H1 (cell line): ENCODE results near the gene AGT. TPM values are rescaled to one million over a fixed set of nuclear protein-coding genes. Genes with fewer than 3 reads are reported as not detected.

ENCODE experiments used
- CTCF ChIA-PET: fragments of 300-600 bp; sonication (Branson Sonifier 250); formaldehyde crosslinking; loops from one replicate; lab custom pipeline; 2021; ENCODE audit not compliant: partially characterized antibody; lab: Charles Lee
- POLR2A ChIA-PET: fragments of 300-600 bp; sonication (Branson Sonifier 250); formaldehyde crosslinking; loops from one replicate; lab custom pipeline; 2021; ENCODE audit warnings: inconsistent platforms; ENCODE audit not compliant: partially characterized antibody; lab: Charles Lee
- DNase-seq, 2 experiments: peaks; one replicate each; pipeline versions ENCODE4 v3.0.0 to v3.0.0-alpha.2; 2010 to 2022; ENCODE audit warnings: low spot score in 2 of 2, low read depth in 1 of 2, mixed read lengths in 1 of 2
- FAIRE-seq: peaks from 2 replicates; lab custom pipeline; 2011; peaks lifted over from hg19 to GRCh38; lab: Jason Lieb, UNC
- H2AFZ ChIP-seq: 2 replicates; pipeline ENCODE4 v1.8.1; 2012; ENCODE audit warnings: low read length, inconsistent platforms
- H2AK5ac ChIP-seq: 2 replicates; pipeline ENCODE4 v1.6.1; 2013; ENCODE audit warnings: low read depth, low read length
- H2BK120ac ChIP-seq: replicated peaks from 2 replicates; pipeline ENCODE3; 2013; ENCODE audit warnings: low read depth, low read length, inconsistent platforms
- H2BK12ac ChIP-seq: 2 replicates; pipeline ENCODE4 v1.6.1; 2013; ENCODE audit warnings: low read depth, low read length
- H2BK15ac ChIP-seq: 2 replicates; pipeline ENCODE4 v1.6.1; 2013; ENCODE audit warnings: low read length
- H2BK20ac ChIP-seq: 2 replicates; pipeline ENCODE4 v1.6.1; 2013; ENCODE audit warnings: low read length
- H2BK5ac ChIP-seq: 2 replicates; pipeline ENCODE4 v1.6.1; 2013; ENCODE audit warnings: low read depth, low read length
- H3K14ac ChIP-seq: 2 replicates; pipeline ENCODE4 v1.6.1; 2013; ENCODE audit warnings: inconsistent platforms; ENCODE audit not compliant: insufficient read length
- H3K18ac ChIP-seq: 2 replicates; pipeline ENCODE4 v1.6.1; 2013; ENCODE audit warnings: low read length; ENCODE audit errors: extremely low read depth
- H3K23ac ChIP-seq: 2 replicates; pipeline ENCODE4 v1.6.1; 2013; ENCODE audit warnings: inconsistent platforms; ENCODE audit not compliant: insufficient read length
- H3K23me2 ChIP-seq: 2 replicates; pipeline ENCODE4 v1.6.1; 2013; ENCODE audit warnings: low read depth, low read length
- H3K27ac ChIP-seq: 2 replicates; pipeline ENCODE4 v1.6.1; 2011; ENCODE audit warnings: low read depth, low read length, inconsistent platforms
- H3K27me3 ChIP-seq, 4 experiments: replicated peaks in 1 of 4; 1 replicate in 1 of 4; 2 replicates in 3 of 4; pipeline versions ENCODE4 v1.6.1 to v1.8.1; 2011 to 2013; ENCODE audit warnings: low read length in 3 of 4, mild to moderate bottlenecking in 3 of 4, inconsistent platforms in 2 of 4, mixed read lengths in 2 of 4, moderate library complexity in 1 of 4; ENCODE audit not compliant: control insufficient read depth in 3 of 4, insufficient read depth in 3 of 4; ENCODE audit errors: extremely low read depth in 1 of 4
- H3K36me3 ChIP-seq, 4 experiments: 2 replicates each; pipeline versions ENCODE4 v1.6.1 to v1.8.1; 2011 to 2013; ENCODE audit warnings: mild to moderate bottlenecking in 4 of 4, low read length in 3 of 4, moderate library complexity in 2 of 4, control low read depth in 1 of 4, inconsistent platforms in 1 of 4; ENCODE audit not compliant: insufficient read depth in 4 of 4, control insufficient read depth in 2 of 4
- H3K4ac ChIP-seq: replicated peaks from 2 replicates; pipeline ENCODE3; 2013; ENCODE audit warnings: low read length, low read depth, mixed read lengths, inconsistent platforms; ENCODE audit not compliant: insufficient read length
- H3K4me1 ChIP-seq, 4 experiments: replicated peaks in 1 of 4; 1 replicate in 1 of 4; 2 replicates in 3 of 4; pipeline versions ENCODE4 v1.6.1 to v1.8.1; 2011 to 2013; ENCODE audit warnings: low read length in 3 of 4, inconsistent platforms in 2 of 4, mixed read lengths in 1 of 4; ENCODE audit not compliant: insufficient read depth in 4 of 4, control insufficient read depth in 3 of 4
- H3K4me2 ChIP-seq, 2 experiments: 2 replicates each; pipeline versions ENCODE4 v1.6.1 to v1.8.1; 2011 to 2013; ENCODE audit warnings: low read depth in 2 of 2, low read length in 2 of 2, control low read depth in 1 of 2, inconsistent platforms in 1 of 2, mild to moderate bottlenecking in 1 of 2; ENCODE audit not compliant: insufficient read depth in 1 of 2
- H3K4me3 ChIP-seq, 4 experiments: fragments of 200-600, 300-600 bp in 1 of 4; sonication (generic), shearing (Covaris generic), sonication (Bioruptor Twin) in 1 of 4; 2 replicates each; pipeline versions ENCODE4 v1.5.1 to v1.8.1; 2011 to 2016; ENCODE audit warnings: low read length in 4 of 4, low read depth in 3 of 4, control low read depth in 2 of 4, inconsistent platforms in 2 of 4, mild to moderate bottlenecking in 2 of 4, mixed read lengths in 1 of 4, moderate library complexity in 1 of 4; ENCODE audit not compliant: insufficient read depth in 2 of 4; ENCODE audit errors: extremely low read depth in 1 of 4
- H3K56ac ChIP-seq: replicated peaks from 2 replicates; pipeline ENCODE3; 2013; ENCODE audit warnings: low read depth, mild to moderate bottlenecking, mixed read lengths, low read length, inconsistent platforms; ENCODE audit not compliant: insufficient read length
- H3K79me1 ChIP-seq: 2 replicates; pipeline ENCODE4 v1.6.1; 2013; ENCODE audit warnings: low read depth, low read length, control low read depth
- H3K79me2 ChIP-seq, 2 experiments: 2 replicates each; pipeline versions ENCODE4 v1.6.1 to v1.8.1; 2012 to 2013; ENCODE audit warnings: low read length in 2 of 2, mild to moderate bottlenecking in 2 of 2, inconsistent platforms in 1 of 2; ENCODE audit not compliant: insufficient read depth in 2 of 2, control insufficient read depth in 1 of 2
- H3K9ac ChIP-seq, 4 experiments: replicated peaks in 1 of 4; 1 replicate in 1 of 4; 2 replicates in 3 of 4; pipeline versions ENCODE4 v1.6.1 to v1.8.1; 2011 to 2013; ENCODE audit warnings: low read depth in 3 of 4, low read length in 3 of 4, control low read depth in 2 of 4, mild to moderate bottlenecking in 2 of 4, moderate library complexity in 2 of 4, inconsistent platforms in 1 of 4; ENCODE audit errors: extremely low read depth in 1 of 4
- H3K9me3 ChIP-seq, 2 experiments: 2 replicates each; pipeline versions ENCODE4 v1.6.1 to v1.8.1; 2012 to 2013; ENCODE audit warnings: mild to moderate bottlenecking in 2 of 2, moderate library complexity in 2 of 2, control low read depth in 1 of 2, inconsistent platforms in 1 of 2, low read depth in 1 of 2, low read length in 1 of 2, mixed read lengths in 1 of 2; ENCODE audit not compliant: insufficient read depth in 2 of 2
- H4K20me1 ChIP-seq, 2 experiments: replicated peaks in 1 of 2; 2 replicates each; pipeline versions ENCODE3 to v1.8.1; 2011 to 2013; ENCODE audit warnings: inconsistent platforms in 2 of 2, low read length in 2 of 2, mild to moderate bottlenecking in 1 of 2; ENCODE audit not compliant: insufficient read depth in 2 of 2, control insufficient read depth in 1 of 2
- H4K5ac ChIP-seq: 2 replicates; pipeline ENCODE4 v1.6.1; 2013; ENCODE audit warnings: low read length, low read depth, mixed read lengths, inconsistent platforms; ENCODE audit not compliant: insufficient read length
- H4K8ac ChIP-seq: 2 replicates; pipeline ENCODE4 v1.8.0; 2013; ENCODE audit warnings: mild to moderate bottlenecking, moderate library complexity, low read length, inconsistent platforms; ENCODE audit not compliant: insufficient read depth; ENCODE audit errors: extremely low read depth
- H4K91ac ChIP-seq: replicated peaks from 2 replicates; pipeline ENCODE3; 2013; ENCODE audit warnings: low read length, mixed read lengths, inconsistent platforms; ENCODE audit not compliant: insufficient read length
- WGBS, 2 experiments: shearing (Covaris generic) in 1 of 2; methylation state at CpG; one replicate each; pipeline versions ENCODE4 v1.1.6 to v1.1.7; 2013 to 2015; ENCODE audit warnings: low lambda C conversion rate in 2 of 2, mixed read lengths in 2 of 2, inconsistent platforms in 1 of 2, low coverage in 1 of 2, missing lambda C conversion rate in 1 of 2; ENCODE audit not compliant: insufficient replicate concordance in 2 of 2, insufficient coverage in 1 of 2, insufficient read length in 1 of 2; ENCODE audit errors: extremely low coverage in 1 of 2, missing lambda C conversion rate in 1 of 2; 5-methylcytosine and 5-hydroxymethylcytosine counted together
- polyA plus RNA-seq, 7 experiments: library from polyadenylated mRNA; depleted of rRNA in 3 of 7; stranded (reverse) in 5 of 7; unstranded in 2 of 7; fragments of >200 nt in 5 of 7; fragments of 200-250 nt in 2 of 7; gene quantifications; 1 replicate in 5 of 7; 2 replicates in 1 of 7; 4 replicates in 1 of 7; pipeline versions ENCODE4 v1.2.1 to v1.2.3, GENCODE V29; 2011 to 2013; ENCODE audit warnings: missing spikeins in 2 of 7, mixed read lengths in 2 of 7
- total RNA-seq: library from RNA; stranded (reverse); fragmentation: NEBNext Ultra II Directional; extraction: Animal tissue kit (Norgen Biotek cat#: 25700); gene quantifications from 2 replicates; pipeline ENCODE4 v1.2.1, GENCODE V29; 2021
- TF ChIP-seq, protein P1 (sequence below), 3 experiments: IDR thresholded peaks; 1 replicate in 2 of 3; 2 replicates in 1 of 3; pipeline versions ENCODE4 v1.5.1 to v1.6.1; 2011; ENCODE audit warnings: low read length in 3 of 3, mild to moderate bottlenecking in 3 of 3, inconsistent platforms in 2 of 3, low read depth in 1 of 3, moderate library complexity in 1 of 3; ENCODE audit not compliant: insufficient read depth in 1 of 3; ENCODE audit errors: control extremely low read depth in 1 of 3

Gene AGT
- total and polyA plus RNA-seq, 2 of the 8 experiments (the other 6 are each of a cell fraction or from before 2014, with no cell fraction given) = 0.20 TPM; not detected in 1

DNA sequence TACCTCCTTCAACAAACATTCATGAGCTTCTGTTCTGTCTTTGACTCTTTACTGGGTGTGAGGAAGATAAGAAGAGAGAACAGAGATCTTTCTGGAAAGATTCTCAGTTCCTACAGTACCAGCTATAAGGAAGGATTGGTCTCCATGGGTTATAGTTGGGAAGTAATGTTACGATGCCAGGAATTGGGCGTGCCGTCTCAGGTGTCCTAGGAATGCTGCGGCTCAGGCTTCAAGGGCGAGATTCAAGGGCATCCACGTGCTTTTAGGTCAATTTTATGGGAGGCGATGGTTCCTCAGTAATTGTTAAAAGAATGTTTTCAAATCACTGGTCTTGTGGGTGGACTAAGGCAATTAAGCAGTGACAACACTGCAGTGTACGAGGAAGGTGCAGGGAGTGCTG lies 44.4 kb downstream of the AGT start:
- no peaks in the 10 kb centered on the region for H3K27me3 ChIP-seq
- DNase-seq = no peak
- peaks cover 3% of the 10 kb centered on the region in 2 experiments for H4K20me1 ChIP-seq
- no peak overlapping the region for H3K14ac ChIP-seq
- no peak overlapping the region for H3K27ac ChIP-seq
- ChIA-PET CTCF (interaction anchor here (0.8 to 1.2 kb wide), 2 partner anchors 28 to 304 kb away, joined by 3 to 4 read pairs; no protein-coding TSS in a partner anchor), POLR2A (no interaction called here)
- H4K5ac ChIP-seq = no peak overlapping the region
- no peak overlapping the region for H2BK5ac ChIP-seq
- H3K79me1 ChIP-seq = no peaks in the 10 kb centered on the region; the same call in 1 of the 2 replicates
- no peaks in the 10 kb centered on the region for H3K79me2 ChIP-seq
- no peaks in the 10 kb centered on the region for H3K4me1 ChIP-seq
- H2BK12ac ChIP-seq = no peak overlapping the region
- H3K23me2 ChIP-seq = no peaks in the 10 kb centered on the region
- no peak overlapping the region for H3K4me3 ChIP-seq
- no peak overlapping the region for H2BK120ac ChIP-seq
- no peak overlapping the region for H2BK20ac ChIP-seq
- H3K18ac ChIP-seq = no peak overlapping the region
- H2AK5ac ChIP-seq = no peak overlapping the region
- no peak for FAIRE-seq
- H3K23ac ChIP-seq = no peak overlapping the region
- H4K8ac ChIP-seq = no peak overlapping the region
- TF ChIP-seq, protein P1, sequence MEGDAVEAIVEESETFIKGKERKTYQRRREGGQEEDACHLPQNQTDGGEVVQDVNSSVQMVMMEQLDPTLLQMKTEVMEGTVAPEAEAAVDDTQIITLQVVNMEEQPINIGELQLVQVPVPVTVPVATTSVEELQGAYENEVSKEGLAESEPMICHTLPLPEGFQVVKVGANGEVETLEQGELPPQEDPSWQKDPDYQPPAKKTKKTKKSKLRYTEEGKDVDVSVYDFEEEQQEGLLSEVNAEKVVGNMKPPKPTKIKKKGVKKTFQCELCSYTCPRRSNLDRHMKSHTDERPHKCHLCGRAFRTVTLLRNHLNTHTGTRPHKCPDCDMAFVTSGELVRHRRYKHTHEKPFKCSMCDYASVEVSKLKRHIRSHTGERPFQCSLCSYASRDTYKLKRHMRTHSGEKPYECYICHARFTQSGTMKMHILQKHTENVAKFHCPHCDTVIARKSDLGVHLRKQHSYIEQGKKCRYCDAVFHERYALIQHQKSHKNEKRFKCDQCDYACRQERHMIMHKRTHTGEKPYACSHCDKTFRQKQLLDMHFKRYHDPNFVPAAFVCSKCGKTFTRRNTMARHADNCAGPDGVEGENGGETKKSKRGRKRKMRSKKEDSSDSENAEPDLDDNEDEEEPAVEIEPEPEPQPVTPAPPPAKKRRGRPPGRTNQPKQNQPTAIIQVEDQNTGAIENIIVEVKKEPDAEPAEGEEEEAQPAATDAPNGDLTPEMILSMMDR (IDR thresholded peaks at IDR 0.05; ENCODE audit: control extremely low read depth in 1 of 3, insufficient read depth in 1 of 3, low read depth in 1 of 3, low read length in 3 of 3) = no peak
- H3K9me3 ChIP-seq = no peaks in the 10 kb centered on the region
- H3K4ac ChIP-seq = no peak overlapping the region
- H4K91ac ChIP-seq = no peak overlapping the region
- WGBS, 2 experiments = 95% methylated on average over 8 of the region's 8 CpGs; no CpG with 5 or more reads in 1 of the 2 experiments
- no peak overlapping the region for H3K9ac ChIP-seq
- no peak overlapping the region for H3K4me2 ChIP-seq
- peaks cover 10 to 52% (median 40%) of the 10 kb centered on the region in 4 experiments; a peak in 7 of 8 replicates for H3K36me3 ChIP-seq
- H2AFZ ChIP-seq = no peak overlapping the region
- H2BK15ac ChIP-seq = no peak overlapping the region
- no peak overlapping the region for H3K56ac ChIP-seq
